ENCODE data around the gene ANGPTL7. TPM values are rescaled to one million over a fixed set of nuclear protein-coding genes. Genes with fewer than 3 reads are reported as not detected.

ANGPTL7 gene
- polyA plus RNA-seq, 2 of the 4 experiments (the other 2 are of a cell fraction) = not detected

- no peak for DNase-seq (ENCODE audit: low read depth in 1 of 2, low spot score in 1 of 2)
- no peak overlapping the region for H3K4me2 ChIP-seq
- no peaks in the 10 kb centered on the region for H3K4me1 ChIP-seq
- no peaks in the 10 kb centered on the region for H3K9me3 ChIP-seq
- no peak for ATAC-seq
- H3K27ac ChIP-seq = no peak overlapping the region
- 91% methylated on average over 9 of the region's 9 CpGs for WGBS (ENCODE audit: missing lambda C conversion rate)
- ChIA-PET POLR2A (no interaction called here), CTCF (no interaction called here)
- H3K4me3 ChIP-seq = no peak overlapping the region
- FAIRE-seq = no peak
- TF ChIP-seq FOSB (CRISPR knock-in tag; IDR thresholded peaks at IDR 0.05) = no peak
- TF ChIP-seq BHLHE40 (IDR thresholded peaks at IDR 0.05; ENCODE audit: low read depth, low read length) = no peak
- TF ChIP-seq JUNB (IDR thresholded peaks at IDR 0.05) = no peak
- TF ChIP-seq ZFP36 (IDR thresholded peaks at IDR 0.05; ENCODE audit: borderline replicate concordance, partially characterized antibody) = no peak
- TF ChIP-seq CBX8 (IDR thresholded peaks at IDR 0.05) = no peak
- no peak for TF ChIP-seq TP53 (CRISPR knock-in tag; IDR thresholded peaks at IDR 0.05)
- no peak for TF ChIP-seq MAFK (IDR thresholded peaks at IDR 0.05; ENCODE audit: partially characterized antibody)
Measured at GRCh38 chr1:11151826-11152612, 37.1 kb upstream of the ANGPTL7 start.

- POLR2A ChIA-PET = no interaction called here
- no peak for TF ChIP-seq NFE2L2 (conservative IDR thresholded peaks at IDR 0.05; ENCODE audit: low read length)
- no peak for TF ChIP-seq CHD4 (IDR thresholded peaks at IDR 0.05; ENCODE audit: borderline replicate concordance)
- no peak for TF ChIP-seq EHMT2 (IDR thresholded peaks at IDR 0.05; ENCODE audit: low read depth)
- TF ChIP-seq ZC3H11A (IDR thresholded peaks at IDR 0.05) = no peak
- no peak for TF ChIP-seq CEBPB (IDR thresholded peaks at IDR 0.05)
- no peak for TF ChIP-seq MAFK (IDR thresholded peaks at IDR 0.05; ENCODE audit: partially characterized antibody)
- TF ChIP-seq KDM5A (IDR thresholded peaks at IDR 0.05) = no peak
- no peak for TF ChIP-seq REST (IDR thresholded peaks at IDR 0.05)
- no peak for TF ChIP-seq MAZ (IDR thresholded peaks at IDR 0.05; ENCODE audit: borderline replicate concordance, low read depth, low read length)
- TF ChIP-seq HDAC2 (IDR thresholded peaks at IDR 0.05) = no peak
- no peak for TF ChIP-seq TFCP2L1 (CRISPR knock-in tag; IDR thresholded peaks at IDR 0.05)
- no peak for TF ChIP-seq SREBF2 (IDR thresholded peaks at IDR 0.05)
- no peak for TF ChIP-seq CHD2 (IDR thresholded peaks at IDR 0.05; ENCODE audit: low read length, partially characterized antibody)
- no peak for TF ChIP-seq RFX5 (IDR thresholded peaks at IDR 0.05)
- no peak for TF ChIP-seq EP300 (IDR thresholded peaks at IDR 0.05)
- ATAC-seq (no peak), DNase-seq (ENCODE audit: low read depth in 1 of 2, low spot score in 1 of 2) (no peak), FAIRE-seq (no peak)
- WGBS (ENCODE audit: missing lambda C conversion rate) = 88% methylated on average over 9 of the region's 9 CpGs
- Histone ChIP-seq H3K4me3 (no peak overlapping the region), H3K9me3 (no peaks in the 10 kb centered on the region), H3K4me2 (no peak overlapping the region), H3K27ac (no peak overlapping the region), H3K4me1 (no peaks in the 10 kb centered on the region)
- CTCF ChIA-PET = no interaction called here
Measured at GRCh38 chr1:11152755-11153154, 36.4 kb upstream of the ANGPTL7 start.

- Histone ChIP-seq H3K4me1 (peaks cover 2% of the 10 kb centered on the region; the same call in 1 of the 3 replicates), H3K4me2 (no peak overlapping the region), H3K4me3 (no peak overlapping the region), H3K27ac (no peak overlapping the region), H3K9me3 (no peaks in the 10 kb centered on the region)
- FAIRE-seq (no peak), ATAC-seq (no peak), DNase-seq (ENCODE audit: low read depth in 1 of 2, low spot score in 1 of 2) (no peak)
- POLR2A ChIA-PET = no interaction called here
- CTCF ChIA-PET = no interaction called here
- TF ChIP-seq HDAC2 (IDR thresholded peaks at IDR 0.05) (no peak), BHLHE40 (IDR thresholded peaks at IDR 0.05; ENCODE audit: low read depth, low read length) (no peak), ZNF302 (CRISPR knock-in tag; IDR thresholded peaks at IDR 0.05) (no peak), MAX (IDR thresholded peaks at IDR 0.05) (no peak), FOXS1 (CRISPR knock-in tag; IDR thresholded peaks at IDR 0.05) (no peak), ZSCAN20 (CRISPR knock-in tag; IDR thresholded peaks at IDR 0.05) (no peak), ELK1 (IDR thresholded peaks at IDR 0.05; ENCODE audit: low read depth, low read length) (no peak), HMGXB4 (CRISPR knock-in tag; IDR thresholded peaks at IDR 0.05; ENCODE audit: borderline replicate concordance) (no peak), MAFK (IDR thresholded peaks at IDR 0.05; ENCODE audit: partially characterized antibody) (no peak), ATOH8 (CRISPR knock-in tag; IDR thresholded peaks at IDR 0.05; ENCODE audit: low read depth) (no peak), FOSB (CRISPR knock-in tag; IDR thresholded peaks at IDR 0.05) (no peak)
- 91% methylated on average over 3 of the region's 3 CpGs for WGBS (ENCODE audit: missing lambda C conversion rate)
Measured at GRCh38 chr1:11153184-11153583, 36.0 kb upstream of the ANGPTL7 start.

Data from A549 (cell line).